SJSA1 (cell line): ENCODE data around the gene PDCD6IP. TPM values are rescaled to one million over a fixed set of nuclear protein-coding genes. Genes with fewer than 3 reads are reported as not detected.

ENCODE experiments used
- total RNA-seq: library from RNA; depleted of rRNA; stranded (reverse); fragments of >200 nt; shearing (Covaris generic); gene quantifications from 2 replicates; pipeline ENCODE4 v1.2.3, GENCODE V29; 2014; rRNA removed

PDCD6IP gene
- total RNA-seq, 1 experiment from 2014 or later = 157 TPM

Other genes starting within 250 kb of the PDCD6IP start
- 36.8 and 51.2 TPM in 2 replicates for gene CLASP2, start 80.4 kb upstream of the PDCD6IP start, total RNA-seq